GM23248 (cell line): ENCODE measurements around the gene ATXN7L1. TPM values are rescaled to one million over a fixed set of nuclear protein-coding genes. Genes with fewer than 3 reads are reported as not detected.
A peak's percentile ranks its signal among the peaks of the same experiment; 100 is the strongest.

Experiments used
- DNase-seq: peaks from one replicate; pipeline ENCODE4 v3.0.0-alpha.2; 2015
- H2AFZ ChIP-seq: fragments of 200-600 bp; sonication (generic); 2 replicates; pipeline ENCODE4 v1.6.1; 2016; ENCODE audit warnings: antibody characterized with exemption
- H3F3A ChIP-seq: fragments of 200-600 bp; sonication (generic); 2 replicates; pipeline ENCODE4 v1.6.1; 2016; ENCODE audit warnings: mild to moderate bottlenecking, antibody characterized with exemption, mixed run types; ENCODE audit not compliant: insufficient read depth
- H3K27ac ChIP-seq: fragments of 200-600 bp; sonication (generic); 2 replicates; pipeline ENCODE4 v1.5.1; 2016; ENCODE audit warnings: mild to moderate bottlenecking
- H3K27me3 ChIP-seq: fragments of 200-600 bp; sonication (generic); replicated peaks from 2 replicates; pipeline ENCODE4 v1.6.1; 2016; ENCODE audit warnings: mild to moderate bottlenecking; ENCODE audit not compliant: insufficient read depth
- H3K36me3 ChIP-seq: fragments of 200-600 bp; sonication (generic); 2 replicates; pipeline ENCODE4 v1.6.1; 2016; ENCODE audit warnings: low read depth, mild to moderate bottlenecking
- H3K4me1 ChIP-seq: fragments of 200-600 bp; sonication (generic); 2 replicates; pipeline ENCODE4 v1.6.1; 2016; ENCODE audit warnings: mild to moderate bottlenecking; ENCODE audit not compliant: insufficient read depth
- H3K4me2 ChIP-seq: fragments of 200-600 bp; sonication (generic); one replicate; pipeline ENCODE4 v1.6.1; 2016; ENCODE audit warnings: mild to moderate bottlenecking; ENCODE audit not compliant: unreplicated experiment
- H3K4me3 ChIP-seq: fragments of 200-600 bp; sonication (generic); 2 replicates; pipeline ENCODE4 v1.5.1; 2016; ENCODE audit warnings: mild to moderate bottlenecking
- H3K79me2 ChIP-seq: fragments of 200-600 bp; sonication (generic); 2 replicates; pipeline ENCODE4 v1.6.1; 2016; ENCODE audit warnings: mild to moderate bottlenecking; ENCODE audit not compliant: insufficient read depth
- H3K9ac ChIP-seq: fragments of 200-600 bp; sonication (generic); 2 replicates; pipeline ENCODE4 v1.6.1; 2016; ENCODE audit warnings: mild to moderate bottlenecking
- H3K9me2 ChIP-seq: fragments of 200-600 bp; sonication (generic); 2 replicates; pipeline ENCODE4 v1.6.1; 2016; ENCODE audit warnings: mixed run types, mild to moderate bottlenecking, moderate library complexity; ENCODE audit not compliant: insufficient read depth
- H3K9me3 ChIP-seq: fragments of 200-600 bp; sonication (generic); one replicate; pipeline ENCODE4 v1.6.1; 2017; ENCODE audit warnings: low read depth
- H4K20me1 ChIP-seq: fragments of 200-600 bp; sonication (generic); 2 replicates; pipeline ENCODE4 v1.6.0; 2016; ENCODE audit not compliant: insufficient read depth
- EZH2 ChIP-seq: fragments of 200-600 bp; sonication (generic); IDR thresholded peaks from 2 replicates; pipeline ENCODE4 v1.6.1; 2018; ENCODE audit warnings: antibody characterized with exemption, mild to moderate bottlenecking; ENCODE audit not compliant: insufficient read depth, poor library complexity, severe bottlenecking
- EZH2phosphoT487 ChIP-seq: fragments of 200-600 bp; sonication (generic); IDR thresholded peaks from 2 replicates; pipeline ENCODE4 v1.6.1; 2018; ENCODE audit warnings: antibody characterized with exemption, moderate library complexity, mild to moderate bottlenecking, low read depth; ENCODE audit not compliant: insufficient read depth
- WGBS, 2 experiments: methylation state at CpG; one replicate each; pipeline ENCODE4 v1.1.6; 2015 to 2017; ENCODE audit warnings: low lambda C conversion rate in 2 of 2, low coverage in 1 of 2; ENCODE audit errors: missing lambda C conversion rate in 2 of 2; 5-methylcytosine and 5-hydroxymethylcytosine counted together
- in situ Hi-C: fragments of 300-500 bp; cut with MboI; formaldehyde crosslinking; loops from 2 replicates; pipeline ENCODE4 v1.15.0; 2020
- polyA plus RNA-seq: library from polyadenylated mRNA; unstranded; fragments of >200 nt; fragmentation: Nextera tagmentation; extraction: Ambion mirVana; gene quantifications from 2 replicates; pipeline ENCODE4 v1.2.1, GENCODE V29; 2016
- total RNA-seq: library from RNA; depleted of rRNA; stranded (reverse); fragments of >200 nt; shearing (Covaris generic); gene quantifications from 2 replicates; pipeline ENCODE4 v1.2.3, GENCODE V29; 2014

ATXN7L1 gene
- total and polyA plus RNA-seq, 2 experiments from 2014 or later, result 3.7 to 4.5 TPM

GRCh38 chr7:105802604-105803428, 73.6 kb downstream of the ATXN7L1 start:
- no peak overlapping the region for H3K4me3 ChIP-seq
- H4K20me1 ChIP-seq, result no peaks in the 10 kb centered on the region
- WGBS, 2 experiments, result 90 to 93% methylated on average over 7 of the region's 7 CpGs
- no peaks in the 10 kb centered on the region for H3K9me3 ChIP-seq
- TF ChIP-seq EZH2phosphoT487 (no peak), EZH2 (no peak)
- peaks cover 28% of the 10 kb centered on the region for H3K4me1 ChIP-seq
- no peak overlapping the region for H2AFZ ChIP-seq
- H3F3A ChIP-seq, result 0 out of 2 replicates have a peak, but pooled peaks cover 5% of the 10 kb centered on the region
- no peaks in the 10 kb centered on the region for H3K36me3 ChIP-seq
- DNase-seq, result no peak
- no peaks in the 10 kb centered on the region for H3K9me2 ChIP-seq
- in situ Hi-C loops, result no loop called here
- no peak overlapping the region for H3K4me2 ChIP-seq
- H3K9ac ChIP-seq, result no peak overlapping the region
- no peak overlapping the region for H3K27ac ChIP-seq
- H3K27me3 ChIP-seq, result no peaks in the 10 kb centered on the region
- no peaks in the 10 kb centered on the region; the same call in none of the 2 replicates for H3K79me2 ChIP-seq

GRCh38 chr7:105800849-105801534, 75.4 kb downstream of the ATXN7L1 start:
- H3K4me3 ChIP-seq, result no peak overlapping the region
- no peak overlapping the region for H3K4me2 ChIP-seq
- 94 to 95% methylated on average over 6 of the region's 6 CpGs for WGBS, 2 experiments
- TF ChIP-seq EZH2, result no peak
- no peak for TF ChIP-seq EZH2phosphoT487
- no peak overlapping the region for H3K9ac ChIP-seq
- no peaks in the 10 kb centered on the region for H3K9me2 ChIP-seq
- no peaks in the 10 kb centered on the region for H3K79me2 ChIP-seq
- in situ Hi-C loops, result no loop called here
- no peak overlapping the region for H2AFZ ChIP-seq
- 0 out of 2 replicates have a peak, but pooled peaks cover 5% of the 10 kb centered on the region for H3F3A ChIP-seq
- no peaks in the 10 kb centered on the region for H4K20me1 ChIP-seq
- H3K36me3 ChIP-seq, result no peaks in the 10 kb centered on the region
- H3K27ac ChIP-seq, result no peak overlapping the region
- no peak for DNase-seq
- H3K9me3 ChIP-seq, result no peaks in the 10 kb centered on the region
- peaks cover 25% of the 10 kb centered on the region for H3K4me1 ChIP-seq
- no peaks in the 10 kb centered on the region for H3K27me3 ChIP-seq

GRCh38 chr7:105800442-105800841, 76.0 kb downstream of the ATXN7L1 start:
- Histone ChIP-seq H3K4me3 (no peak overlapping the region), H3K36me3 (no peaks in the 10 kb centered on the region), H3K4me2 (no peak overlapping the region), H3K9me2 (no peaks in the 10 kb centered on the region), H3K9ac (no peak overlapping the region), H3K27me3 (no peaks in the 10 kb centered on the region), H3K27ac (no peak overlapping the region), H3K9me3 (no peaks in the 10 kb centered on the region), H3K4me1 (peaks cover 30% of the 10 kb centered on the region), H3F3A (0 out of 2 replicates have a peak, but pooled peaks cover 7% of the 10 kb centered on the region), H2AFZ (no peak overlapping the region), H3K79me2 (no peaks in the 10 kb centered on the region), H4K20me1 (no peaks in the 10 kb centered on the region)
- WGBS, 2 experiments, result 53 to 61% methylated on average over 3 of the region's 3 CpGs
- TF ChIP-seq EZH2 (no peak), EZH2phosphoT487 (no peak)
- DNase-seq, result peak; percentile 57
- in situ Hi-C loops, result no loop called here

- DNase-seq, result peak; percentile 36
- Histone ChIP-seq H3K27ac (no peak overlapping the region), H3K4me3 (no peak overlapping the region), H3K27me3 (no peaks in the 10 kb centered on the region), H3K4me2 (no peak overlapping the region), H3K9me3 (no peaks in the 10 kb centered on the region), H3K9ac (no peak overlapping the region), H4K20me1 (no peaks in the 10 kb centered on the region), H3F3A (0 out of 2 replicates have a peak, but pooled peaks cover 11% of the 10 kb centered on the region), H2AFZ (no peak overlapping the region), H3K79me2 (no peaks in the 10 kb centered on the region), H3K4me1 (peaks cover 38% of the 10 kb centered on the region), H3K9me2 (no peaks in the 10 kb centered on the region), H3K36me3 (no peaks in the 10 kb centered on the region)
- 74 to 76% methylated on average over 7 of the region's 7 CpGs for WGBS, 2 experiments
- TF ChIP-seq EZH2phosphoT487 (no peak), EZH2 (no peak)
- in situ Hi-C loops, result no loop called here
Observed at GRCh38 chr7:105799677-105800076, 76.7 kb downstream of the ATXN7L1 start.
